GM04504 (cell line): Measurements from ENCODE around the gene SETBP1.
A peak's percentile ranks its signal among the peaks of the same experiment; 100 is the strongest.

Experiments
- DNase-seq: peaks from one replicate; pipeline ENCODE4 v3.0.0-alpha.2; 2012; ENCODE audit warnings: low read depth

SETBP1 gene

DNA sequence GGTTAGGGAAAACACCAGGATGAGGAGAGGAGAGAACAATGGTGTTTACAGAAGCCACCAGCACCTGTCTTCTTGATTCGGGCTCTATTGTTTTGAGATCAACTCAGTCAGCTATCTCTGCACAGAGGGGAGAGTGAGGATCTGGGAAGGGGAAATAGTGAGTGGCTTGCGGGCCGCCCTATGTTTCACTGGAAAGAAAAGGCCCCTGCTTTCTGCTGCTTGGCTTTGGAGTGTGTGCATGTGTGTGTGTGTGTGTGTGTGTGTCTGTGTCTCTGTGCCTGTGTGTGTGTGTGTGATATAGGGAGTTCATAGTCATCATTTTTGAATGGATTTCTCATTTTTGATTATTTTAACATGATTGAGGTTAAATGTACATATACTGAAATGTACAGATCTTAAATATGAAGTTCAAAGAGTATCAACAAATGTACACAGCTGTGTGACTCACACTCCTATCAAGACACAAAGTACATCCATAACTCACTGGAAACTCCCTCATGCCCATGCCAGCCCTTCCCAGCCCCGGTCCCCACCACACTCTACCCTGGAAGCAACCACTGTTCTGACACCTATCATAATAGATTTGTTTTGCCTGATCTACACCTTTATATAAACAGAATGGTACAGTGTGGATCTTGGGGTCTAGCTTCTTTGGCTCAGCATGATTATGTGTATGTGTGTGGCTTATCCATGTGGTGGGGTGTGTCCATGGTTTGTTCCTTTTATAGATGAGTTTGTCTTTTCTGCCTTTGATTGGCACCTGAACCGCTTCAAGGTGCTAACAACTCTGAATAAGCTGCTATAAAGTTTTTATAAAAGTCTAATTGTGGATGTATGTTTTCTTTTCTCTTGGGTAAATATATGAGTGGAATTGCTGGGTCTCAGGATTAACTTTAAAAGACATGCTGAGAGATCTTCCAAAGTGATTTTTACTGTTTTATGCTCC lies 258.3 kb downstream of the SETBP1 start:
- DNase-seq: no peak

DNA sequence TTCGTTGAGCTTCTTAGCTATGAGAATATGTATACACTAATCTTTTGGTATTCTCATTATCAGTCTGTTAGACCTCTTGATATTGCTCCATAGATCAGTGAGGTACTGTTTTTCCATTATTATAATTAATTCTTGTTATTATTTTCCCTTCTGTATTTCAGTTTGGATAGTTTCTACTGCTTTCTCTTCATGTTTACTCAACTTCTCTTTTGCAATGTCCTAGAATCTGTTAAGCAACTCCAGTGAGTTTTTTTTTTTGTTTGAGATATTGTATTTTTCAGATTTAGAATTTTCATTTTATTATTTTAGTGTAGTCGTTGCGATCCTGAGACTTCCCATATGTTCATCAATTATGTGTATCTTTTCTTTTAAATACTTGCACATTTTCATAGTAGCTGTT lies 260.8 kb downstream of the SETBP1 start:
- DNase-seq: no peak

DNA sequence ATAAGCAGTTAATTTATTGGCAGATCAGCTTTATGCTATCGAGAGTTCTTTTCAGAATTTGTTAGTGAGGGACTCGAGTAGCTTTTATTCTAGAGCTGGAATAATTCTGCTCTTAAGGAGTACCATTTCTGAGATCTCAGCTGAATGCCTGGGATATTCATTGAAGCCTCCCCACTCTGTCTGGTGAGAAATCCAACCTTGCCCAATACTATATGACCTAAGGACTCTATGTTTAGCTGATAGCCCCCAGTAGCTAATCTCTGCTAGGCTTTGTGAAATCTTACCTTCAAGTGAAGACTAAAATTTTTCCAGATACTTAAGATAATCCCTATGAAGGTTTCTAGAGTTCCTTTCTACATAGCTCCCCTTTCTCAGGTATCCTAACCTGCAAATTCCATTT lies 261.4 kb downstream of the SETBP1 start:
- DNase-seq: no peak

DNA sequence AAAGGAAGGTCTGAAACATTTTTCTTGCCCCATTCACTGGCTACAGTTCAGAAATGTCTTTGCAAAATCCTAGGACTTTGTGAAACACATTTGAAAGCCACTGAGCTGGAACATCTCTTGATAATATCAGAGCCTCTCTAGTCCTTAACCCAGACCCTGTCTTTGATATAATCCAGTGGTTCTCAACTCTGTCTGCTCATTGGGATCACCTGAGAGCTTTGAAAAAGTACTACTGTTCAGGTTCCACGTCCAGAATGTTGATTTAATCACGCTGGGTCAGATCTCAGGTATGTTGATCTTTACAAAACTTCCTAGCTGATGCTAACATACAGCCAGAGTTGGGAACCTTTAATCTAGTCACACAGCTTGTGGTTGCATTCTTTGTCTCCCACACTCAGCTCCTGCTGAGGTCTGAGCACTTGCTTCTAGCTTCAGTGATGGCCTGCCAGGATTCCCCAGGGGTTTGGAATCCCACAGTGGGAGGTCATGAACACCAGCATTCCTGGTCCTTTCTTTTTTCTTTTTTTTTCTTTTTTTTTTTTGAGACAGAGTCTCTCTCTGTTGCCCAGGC lies 262.7 kb downstream of the SETBP1 start:
- peak; percentile 44 for DNase-seq

DNA sequence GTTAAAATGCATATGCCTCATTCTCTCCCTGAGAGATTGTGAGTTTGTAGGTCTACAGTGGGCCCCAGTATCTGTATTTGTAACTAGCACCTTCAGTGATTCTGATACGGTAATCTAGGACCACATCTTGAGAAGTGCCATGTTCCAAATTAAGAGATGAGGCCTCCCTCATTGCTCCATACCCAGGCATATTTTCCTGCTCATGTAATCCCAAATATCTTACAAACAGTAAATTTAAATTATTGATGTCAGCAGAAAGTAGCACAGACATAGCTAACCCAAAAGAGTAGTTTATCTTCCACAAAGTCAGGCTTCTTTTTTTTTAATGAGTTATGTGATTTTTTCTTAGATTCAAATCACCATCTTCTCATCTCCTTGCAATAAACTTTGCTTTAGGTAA lies 263.8 kb downstream of the SETBP1 start:
- DNase-seq: no peak

DNA sequence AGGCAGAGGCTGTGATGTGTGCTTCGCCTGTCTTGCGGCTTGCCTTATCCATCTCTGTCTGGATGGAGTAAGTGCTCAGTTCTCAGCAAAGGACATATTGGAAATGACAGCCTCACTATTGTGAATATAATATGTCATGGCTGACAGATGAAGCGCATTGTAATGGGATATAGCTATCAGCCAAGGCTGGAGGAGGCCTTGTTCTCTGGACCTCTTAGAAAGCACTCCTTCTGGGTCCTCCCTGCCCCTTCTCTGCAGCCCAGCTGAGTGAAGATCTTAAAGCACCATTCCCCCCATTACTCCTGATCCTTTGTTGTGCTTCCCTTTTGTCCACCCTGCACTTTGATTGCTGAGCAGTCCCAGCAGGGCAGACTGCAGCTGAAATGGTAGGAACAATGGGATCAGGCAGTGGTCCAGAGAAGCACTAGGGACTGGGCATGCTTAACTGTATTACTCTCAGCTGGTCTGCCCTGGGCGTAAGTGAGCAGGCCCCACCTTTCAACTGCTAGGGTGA lies 265.3 kb downstream of the SETBP1 start:
- no peak for DNase-seq

DNA sequence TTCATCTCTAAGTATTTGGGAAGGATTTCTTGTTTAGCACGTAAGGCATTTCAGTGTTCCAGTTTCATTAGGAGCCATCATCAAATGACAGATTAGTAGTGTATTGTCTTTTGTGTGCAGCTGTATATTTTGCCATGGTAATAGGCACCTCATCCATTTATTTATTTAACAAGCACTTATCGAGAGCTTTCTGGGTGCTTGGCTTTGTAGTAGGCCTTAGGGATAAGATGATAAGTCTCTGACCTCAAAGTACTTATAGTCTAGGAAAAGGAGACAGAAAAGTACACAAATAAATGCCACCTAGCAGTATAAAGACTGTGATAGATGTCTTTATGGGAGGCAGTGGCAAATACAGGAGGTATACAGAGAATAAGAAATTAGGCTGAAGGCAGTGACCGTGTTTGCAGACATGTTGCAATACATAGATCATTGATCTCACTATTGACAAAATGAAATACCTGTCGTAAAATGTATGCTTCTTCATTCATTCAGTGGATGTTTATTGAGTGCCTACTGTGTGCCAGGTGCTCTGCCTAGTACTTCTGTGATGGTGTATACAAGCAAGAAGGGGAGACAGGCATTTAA lies 265.9 kb downstream of the SETBP1 start:
- DNase-seq: no peak

DNA sequence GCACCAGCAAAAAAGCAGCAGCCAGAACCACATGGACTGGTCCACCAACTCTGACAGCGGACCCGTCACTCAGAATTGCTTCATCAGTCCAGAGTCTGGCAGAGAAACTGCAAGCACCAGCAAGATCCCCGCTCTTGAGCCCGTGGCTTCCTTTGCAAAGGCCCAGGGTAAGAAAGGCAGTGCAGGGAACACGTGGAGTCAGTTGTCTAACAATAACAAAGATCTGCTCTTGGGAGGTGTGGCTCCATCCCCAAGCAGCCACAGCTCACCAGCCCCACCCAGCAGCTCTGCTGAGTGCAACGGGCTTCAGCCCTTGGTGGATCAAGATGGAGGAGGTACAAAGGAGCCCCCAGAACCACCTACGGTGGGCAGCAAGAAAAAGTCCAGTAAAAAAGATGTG lies 269.3 kb downstream of the SETBP1 start:
- no peak for DNase-seq

DNA sequence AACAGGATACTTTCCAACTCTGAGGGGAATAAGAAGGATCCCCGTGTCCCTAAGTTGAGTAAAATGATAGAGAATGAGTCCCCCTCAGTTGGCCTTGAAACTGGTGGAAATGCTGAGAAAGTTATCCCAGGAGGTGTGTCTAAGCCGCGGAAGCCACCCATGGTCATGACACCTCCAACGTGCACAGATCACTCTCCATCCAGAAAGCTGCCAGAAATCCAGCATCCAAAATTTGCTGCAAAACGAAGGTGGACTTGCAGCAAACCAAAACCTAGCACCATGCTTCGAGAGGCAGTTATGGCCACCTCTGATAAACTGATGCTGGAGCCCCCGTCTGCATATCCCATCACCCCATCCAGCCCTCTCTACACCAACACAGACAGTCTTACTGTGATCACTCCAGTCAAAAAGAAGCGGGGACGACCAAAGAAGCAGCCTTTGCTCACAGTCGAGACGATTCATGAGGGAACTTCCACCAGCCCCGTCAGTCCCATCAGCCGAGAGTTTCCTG lies 270.1 kb downstream of the SETBP1 start:
- no peak for DNase-seq

DNA sequence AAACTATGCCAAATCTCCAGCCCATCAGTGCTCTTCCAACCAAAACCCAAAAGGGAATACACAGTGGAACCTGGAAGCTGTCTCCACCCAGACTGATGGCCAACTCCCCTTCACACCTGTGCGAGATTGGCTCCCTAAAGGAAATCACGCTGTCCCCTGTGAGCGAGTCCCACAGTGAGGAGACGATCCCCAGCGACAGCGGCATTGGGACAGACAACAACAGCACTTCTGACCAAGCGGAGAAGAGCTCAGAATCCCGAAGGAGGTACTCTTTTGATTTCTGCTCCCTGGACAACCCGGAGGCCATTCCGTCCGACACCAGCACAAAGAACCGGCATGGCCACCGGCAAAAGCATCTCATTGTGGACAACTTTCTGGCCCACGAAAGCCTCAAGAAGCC lies 271.1 kb downstream of the SETBP1 start:
- DNase-seq: no peak

DNA sequence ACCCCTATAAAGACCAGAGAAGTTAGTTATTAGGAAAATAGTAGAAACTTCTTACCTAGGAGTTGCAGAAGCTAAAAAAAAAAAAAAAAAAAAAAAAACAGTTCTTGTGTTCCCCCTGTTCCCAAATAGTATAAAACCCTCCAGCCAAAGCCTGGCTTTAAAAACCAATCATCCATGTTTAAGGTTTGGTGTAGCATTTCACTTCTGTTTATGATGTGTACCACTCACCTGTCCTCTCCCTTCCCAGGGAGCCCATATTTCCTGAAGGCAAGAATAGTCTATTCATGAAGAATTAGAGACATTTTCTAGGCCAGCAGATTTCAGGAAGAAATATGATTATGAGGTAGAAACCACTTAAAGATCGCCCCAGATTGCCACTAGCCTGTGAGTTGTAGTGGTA lies 273.6 kb downstream of the SETBP1 start:
- DNase-seq: no peak

DNA sequence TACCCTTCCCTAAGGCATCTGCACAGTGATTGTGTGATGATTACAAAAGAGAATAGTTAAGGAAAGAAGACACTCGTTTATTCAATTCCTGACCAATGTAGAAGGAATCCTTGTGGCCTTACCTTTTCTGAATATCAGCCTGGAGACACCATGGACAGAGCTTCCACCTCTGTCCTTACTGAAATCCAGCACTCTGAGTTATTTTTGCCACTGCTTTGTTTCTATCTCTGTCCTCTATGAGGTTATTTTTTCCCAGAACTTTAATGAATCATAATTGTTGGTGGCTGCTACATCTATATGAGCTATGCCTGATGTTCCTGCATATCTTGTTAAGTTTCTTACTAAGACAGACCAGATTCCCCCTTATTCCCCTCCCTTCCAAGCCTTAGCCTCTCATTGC lies 275.1 kb downstream of the SETBP1 start:
- DNase-seq: no peak

DNA sequence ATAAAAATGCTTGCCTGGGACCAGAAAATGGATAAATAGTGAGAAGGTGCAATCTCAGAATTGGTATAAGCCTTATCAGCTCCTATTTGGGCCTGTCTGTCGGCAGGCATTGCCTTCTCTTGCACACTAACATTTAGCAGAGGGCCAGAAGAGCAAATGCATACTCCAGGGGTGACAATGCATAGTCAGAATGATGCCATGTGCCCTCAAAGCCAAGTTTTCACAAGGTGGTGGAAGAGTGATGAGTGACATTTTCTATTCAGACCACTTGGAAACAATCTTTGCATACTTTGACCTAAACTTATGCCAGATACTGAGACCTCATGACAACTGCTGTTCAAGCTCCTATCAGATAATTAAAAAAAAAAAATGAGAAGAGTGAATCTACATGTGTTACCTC lies 276.3 kb downstream of the SETBP1 start:
- DNase-seq: no peak

DNA sequence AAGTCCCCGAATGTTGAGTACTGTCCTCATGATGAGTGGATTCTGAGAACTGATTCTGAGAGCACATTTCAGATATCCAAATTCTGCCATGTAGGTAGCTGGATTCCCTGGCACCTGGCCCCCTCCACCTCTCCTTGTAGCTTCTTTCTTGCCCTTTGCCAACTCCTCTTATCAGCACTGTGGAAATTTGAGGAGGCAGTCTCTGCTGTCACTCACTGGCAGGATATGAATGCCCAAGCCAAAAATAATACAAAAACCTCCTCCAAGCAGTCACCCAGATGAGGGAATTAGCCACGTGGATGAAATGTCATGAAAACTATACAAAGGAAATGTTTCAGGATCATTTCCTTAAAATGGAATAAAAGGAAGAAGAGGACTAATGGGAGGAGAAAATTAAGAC lies 276.8 kb downstream of the SETBP1 start:
- no peak for DNase-seq

DNA sequence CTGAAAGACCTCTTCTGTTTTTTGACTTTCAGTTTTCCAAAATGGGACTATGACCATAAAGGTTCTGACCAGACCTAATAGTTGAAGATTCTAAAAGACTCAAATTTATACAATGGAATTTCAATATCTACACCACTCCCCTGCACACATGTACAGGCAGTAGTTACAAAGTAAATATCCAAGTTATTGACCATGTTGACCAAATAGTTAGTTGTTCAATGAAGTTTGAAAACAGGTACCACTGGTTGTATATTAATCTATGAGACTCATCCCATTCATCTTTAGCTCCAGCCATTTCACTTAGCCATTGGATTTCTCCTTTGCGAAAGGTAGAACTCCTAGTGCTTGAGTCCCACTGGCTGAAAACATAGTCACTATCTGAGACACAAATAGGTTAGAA lies 277.4 kb downstream of the SETBP1 start:
- no peak for DNase-seq

DNA sequence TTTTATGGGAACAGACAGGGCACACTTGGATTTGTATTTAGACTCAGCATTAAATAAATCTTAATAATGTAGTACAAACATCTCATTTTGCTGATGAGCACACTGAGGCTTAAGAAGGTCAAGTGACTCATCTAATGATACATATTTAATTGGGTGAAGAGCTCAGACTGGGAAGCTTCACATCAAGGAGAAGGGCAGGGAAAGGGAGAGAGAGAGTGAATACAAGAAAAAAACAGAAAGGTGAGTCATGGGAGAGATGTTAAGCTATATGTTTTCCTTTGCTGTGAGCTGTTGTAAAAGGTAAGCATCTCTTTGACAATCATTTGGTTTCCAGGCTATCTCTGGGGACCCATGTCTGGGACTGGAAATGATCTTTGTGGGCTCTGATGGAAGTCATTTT lies 277.8 kb downstream of the SETBP1 start:
- no peak for DNase-seq

DNA sequence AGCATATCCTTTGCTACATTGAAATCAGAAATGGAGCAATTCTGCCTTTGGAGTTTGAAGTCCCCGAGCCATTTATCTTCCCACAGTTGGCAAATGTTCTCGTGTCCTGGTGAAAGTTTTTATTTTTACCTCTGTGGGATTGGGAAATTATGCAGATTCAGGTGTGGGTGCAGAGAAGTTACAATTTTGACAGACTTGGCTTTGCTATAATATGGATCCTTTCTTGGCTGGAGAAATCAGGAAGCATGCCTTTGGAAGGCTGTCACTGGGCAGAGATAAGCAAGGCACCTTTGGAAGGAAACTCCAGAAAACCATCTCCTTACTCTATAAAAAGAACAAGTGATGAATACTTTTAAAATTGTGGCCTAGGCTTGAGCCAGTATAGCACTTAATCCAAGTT lies 278.3 kb downstream of the SETBP1 start:
- DNase-seq: no peak

DNA sequence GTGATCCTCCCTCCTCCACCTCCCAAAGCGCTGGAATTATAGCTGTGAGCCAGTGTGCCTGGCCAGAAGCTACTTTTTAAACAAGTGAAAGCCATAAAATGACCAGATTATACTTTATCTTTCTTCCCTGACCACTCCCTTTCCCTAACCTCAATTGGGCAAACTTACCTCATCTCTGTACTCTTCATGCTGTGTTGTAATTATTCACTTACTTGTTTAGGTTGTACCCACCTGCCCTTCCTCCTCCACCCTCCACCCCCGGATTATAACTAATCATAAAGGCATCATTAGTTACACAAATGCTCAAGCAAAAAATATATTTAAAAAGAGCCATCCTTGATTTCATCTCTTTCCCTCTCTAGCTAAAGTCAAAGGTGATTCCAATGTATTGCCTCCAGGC lies 279.9 kb downstream of the SETBP1 start:
- DNase-seq: no peak

DNA sequence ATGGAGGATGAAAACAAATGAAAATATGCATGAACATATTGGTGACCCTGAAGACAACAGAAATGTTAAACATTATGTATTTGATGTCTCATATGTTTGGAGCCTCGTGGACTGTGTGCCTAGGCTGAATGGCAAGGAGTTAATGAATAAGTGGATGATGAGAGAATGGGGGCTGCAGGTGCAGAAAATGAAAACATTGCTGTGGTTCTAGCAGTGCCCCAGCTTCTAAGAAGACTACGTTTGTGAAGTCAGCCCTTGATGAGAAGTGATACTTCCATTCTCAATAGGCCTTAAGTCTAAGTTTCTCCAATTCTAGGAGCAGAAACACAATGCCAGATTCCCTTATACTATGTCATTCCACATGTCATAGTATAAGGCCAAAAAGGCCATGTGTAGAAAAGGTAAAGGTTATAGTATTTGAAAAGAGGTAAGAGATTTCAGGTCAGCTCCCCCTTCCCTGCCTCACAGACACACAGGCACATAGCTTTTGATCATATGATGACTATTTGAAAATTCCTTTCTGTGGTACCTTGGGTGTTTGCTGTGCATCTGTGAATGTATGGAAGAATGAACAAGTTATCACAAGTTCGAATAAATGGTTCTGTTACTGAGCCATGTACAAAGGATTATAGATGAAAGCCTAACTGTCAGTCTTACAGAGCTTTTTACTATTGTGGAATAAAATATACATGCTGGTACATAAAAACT lies 280.8 kb downstream of the SETBP1 start:
- no peak for DNase-seq

DNA sequence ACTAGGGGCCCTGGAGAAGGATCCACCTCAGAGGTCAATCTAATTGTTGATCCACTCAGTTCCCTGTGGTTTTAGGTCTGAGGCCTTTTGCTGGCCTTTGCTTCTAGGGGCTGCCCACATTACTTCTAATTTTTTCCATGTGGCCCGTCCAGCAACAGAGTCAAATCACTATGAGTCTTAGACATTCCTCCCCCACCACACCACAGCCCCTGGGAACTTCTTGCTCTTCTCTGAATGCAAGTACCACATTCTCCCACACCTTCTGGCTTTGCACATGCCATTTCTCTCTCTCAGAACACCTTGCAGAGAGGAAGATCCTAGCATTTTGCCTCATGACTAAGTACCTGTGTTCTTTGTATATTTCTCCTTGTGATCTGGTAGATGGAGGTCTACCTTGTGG lies 286.9 kb downstream of the SETBP1 start:
- no peak for DNase-seq

DNA sequence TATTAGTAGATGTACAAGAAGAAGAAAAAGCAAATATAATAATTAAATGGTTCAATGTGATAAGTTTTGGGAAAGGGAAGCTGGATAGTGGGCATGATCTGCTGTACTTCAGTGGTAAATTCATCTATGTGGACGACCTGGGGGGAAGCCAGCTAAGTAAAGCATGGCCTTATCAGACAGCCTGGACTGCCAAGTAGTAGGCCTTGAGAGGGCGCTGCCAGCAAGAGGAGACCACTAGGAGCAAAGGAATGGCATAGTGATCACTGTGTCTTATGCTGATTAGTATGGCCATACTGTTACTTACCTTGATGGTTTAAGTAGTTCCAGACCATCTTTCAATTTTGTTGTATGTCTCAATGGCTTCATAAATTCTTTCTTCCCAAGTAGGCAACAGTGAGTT lies 287.6 kb downstream of the SETBP1 start:
- no peak for DNase-seq

DNA sequence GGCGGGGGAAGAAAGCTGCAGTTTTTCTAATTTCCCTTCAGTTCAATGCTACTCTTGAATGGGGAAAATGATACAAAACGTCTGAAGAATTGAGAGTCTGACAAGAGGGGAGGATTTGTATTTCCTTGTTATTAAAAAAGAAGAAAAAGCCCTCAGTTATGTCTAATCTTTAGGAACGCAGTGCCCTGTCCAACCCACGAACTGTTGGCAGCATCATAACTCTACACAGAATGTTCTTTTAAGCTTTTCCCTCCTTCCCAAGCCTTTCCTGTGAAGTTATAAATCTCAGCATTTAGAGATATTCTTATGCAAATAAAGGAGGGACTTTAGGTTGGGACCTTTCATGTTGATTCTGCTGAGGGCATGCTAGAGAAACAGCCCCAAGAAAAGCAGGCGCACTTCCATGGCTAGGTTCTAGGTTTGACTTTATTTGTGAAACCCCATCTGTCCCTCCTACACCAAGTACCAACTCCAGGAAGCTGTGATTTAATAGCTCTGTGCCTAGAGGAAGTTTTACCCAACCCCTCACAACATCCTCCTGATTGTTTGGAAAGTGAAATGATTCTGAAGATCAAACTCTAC lies 288.6 kb downstream of the SETBP1 start:
- no peak for DNase-seq
